Sigmoid colon (tissue), 4 donors: ENCODE results near the gene LONP2.

ENCODE experiments used
- EP300 ChIP-seq, 4 donors: sonication (generic); formaldehyde crosslinking; IDR thresholded peaks; one replicate each; pipeline ENCODE4 v1.6.1; 2017; ENCODE audit warnings: antibody characterized with exemption in 4 of 4
- POLR2A ChIP-seq, 2 donors: fragments of 450-650 bp; IDR thresholded peaks; one replicate each; pipeline ENCODE4 v1.6.1; 2016; ENCODE audit warnings: antibody characterized with exemption in 2 of 2, mild to moderate bottlenecking in 2 of 2, moderate library complexity in 2 of 2
- TF ChIP-seq, protein P1 (sequence below), 4 experiments: fragments of 450-650 bp in 3 of 4; fragments of 200-600 bp in 1 of 4; IDR thresholded peaks; one replicate each; pipeline ENCODE4 v1.5.1; 2016 to 2019; ENCODE audit warnings: antibody characterized with exemption in 4 of 4, mild to moderate bottlenecking in 3 of 4, moderate library complexity in 2 of 4

DNA sequence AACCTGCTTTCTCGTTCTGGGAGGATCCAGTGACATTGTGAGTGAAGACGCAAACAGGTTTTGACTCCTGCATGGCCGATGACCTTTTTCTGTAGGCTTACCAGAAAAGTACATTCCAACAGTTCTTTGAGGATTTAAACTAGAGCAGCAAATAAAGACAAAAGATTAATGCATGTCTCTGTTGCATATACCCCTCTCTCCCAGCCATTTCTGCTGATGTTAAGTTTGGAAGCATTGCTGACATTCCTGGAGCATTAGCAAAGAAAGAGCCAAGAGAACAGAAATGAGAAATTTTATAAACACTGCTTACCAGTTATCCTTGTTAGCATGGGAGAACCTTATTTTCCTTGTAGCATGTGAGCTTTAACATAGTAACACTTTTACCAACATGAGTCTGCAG is 91.9 kb downstream of the LONP2 start:
- no peak for TF ChIP-seq EP300 (IDR thresholded peaks at IDR 0.05)
- TF ChIP-seq POLR2A (IDR thresholded peaks at IDR 0.05) = no peak
- TF ChIP-seq, protein P1, sequence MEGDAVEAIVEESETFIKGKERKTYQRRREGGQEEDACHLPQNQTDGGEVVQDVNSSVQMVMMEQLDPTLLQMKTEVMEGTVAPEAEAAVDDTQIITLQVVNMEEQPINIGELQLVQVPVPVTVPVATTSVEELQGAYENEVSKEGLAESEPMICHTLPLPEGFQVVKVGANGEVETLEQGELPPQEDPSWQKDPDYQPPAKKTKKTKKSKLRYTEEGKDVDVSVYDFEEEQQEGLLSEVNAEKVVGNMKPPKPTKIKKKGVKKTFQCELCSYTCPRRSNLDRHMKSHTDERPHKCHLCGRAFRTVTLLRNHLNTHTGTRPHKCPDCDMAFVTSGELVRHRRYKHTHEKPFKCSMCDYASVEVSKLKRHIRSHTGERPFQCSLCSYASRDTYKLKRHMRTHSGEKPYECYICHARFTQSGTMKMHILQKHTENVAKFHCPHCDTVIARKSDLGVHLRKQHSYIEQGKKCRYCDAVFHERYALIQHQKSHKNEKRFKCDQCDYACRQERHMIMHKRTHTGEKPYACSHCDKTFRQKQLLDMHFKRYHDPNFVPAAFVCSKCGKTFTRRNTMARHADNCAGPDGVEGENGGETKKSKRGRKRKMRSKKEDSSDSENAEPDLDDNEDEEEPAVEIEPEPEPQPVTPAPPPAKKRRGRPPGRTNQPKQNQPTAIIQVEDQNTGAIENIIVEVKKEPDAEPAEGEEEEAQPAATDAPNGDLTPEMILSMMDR (IDR thresholded peaks at IDR 0.05) = no peak
